Hematopoietic multipotent progenitor cell (in vitro differentiated cells): ENCODE measurements around the gene DCTPP1. TPM values are rescaled to one million over a fixed set of nuclear protein-coding genes. Genes with fewer than 3 reads are reported as not detected.
A peak's percentile ranks its signal among the peaks of the same experiment; 100 is the strongest.

ENCODE experiments used
- DNase-seq, 3 donors: peaks; one replicate each; pipeline ENCODE4 v3.0.0-alpha.2; 2011 to 2015; ENCODE audit warnings: low read depth in 2 of 3, low spot score in 2 of 3
- small RNA-seq: library from RNA; depleted of rRNA; stranded (forward); fragments of <200 nt; gene quantifications from one replicate; pipeline ENCODE3, GENCODE V24; 2012
- total RNA-seq: library from RNA; depleted of rRNA; stranded (reverse); fragments of >200 nt; gene quantifications from one replicate; pipeline ENCODE4 v1.2.3, GENCODE V29; 2012

Gene DCTPP1
- total RNA-seq, 1 donor, result 40.4 TPM

- no peak for DNase-seq
Measured at GRCh38 chr16:30383521-30383920, 46.3 kb downstream of the DCTPP1 start.

- DNase-seq, result peak in 2 of 3 donors; percentile 53 to 72
Measured at GRCh38 chr16:30382111-30382881, 47.5 kb downstream of the DCTPP1 start, which contains the start of gene SEPTIN1. Gene SEPTIN1, minus strand, starts transcription at chr16:30382561. Its CDS starts 19 bp downstream, at chr16:30382542.

GRCh38 chr16:30381291-30382041 lies 48.4 kb downstream of the DCTPP1 start:
- DNase-seq, result no peak

GRCh38 chr16:30380803-30381208 lies 49.0 kb downstream of the DCTPP1 start:
- DNase-seq, result no peak

- no peak for DNase-seq
Measured at GRCh38 chr16:30380072-30380802, 49.6 kb downstream of the DCTPP1 start.

- no peak for DNase-seq
Measured at GRCh38 chr16:30379158-30379783, 50.6 kb downstream of the DCTPP1 start.

- peak; percentile 96 to 99 (median 99) for DNase-seq
Measured at GRCh38 chr16:30378236-30379157, 51.3 kb downstream of the DCTPP1 start.

- peak; percentile 83 to 94 (median 93) for DNase-seq
Measured at GRCh38 chr16:30377812-30378235, 52.0 kb downstream of the DCTPP1 start.

- DNase-seq, result peak in 2 of 3 donors; percentile 67 to 78
Measured at GRCh38 chr16:30377050-30377811, 52.6 kb downstream of the DCTPP1 start.

GRCh38 chr16:30376461-30376902 lies 53.3 kb downstream of the DCTPP1 start:
- DNase-seq, result no peak

- DNase-seq, result no peak
Measured at GRCh38 chr16:30375864-30376263, 54.0 kb downstream of the DCTPP1 start.

- no peak for DNase-seq
Measured at GRCh38 chr16:30374538-30374937, 55.3 kb downstream of the DCTPP1 start, which contains the start of gene MYL11. Gene MYL11, plus strand, starts transcription at chr16:30374802. Its CDS starts 56 bp downstream, at chr16:30374858.

Small RNAs within 50 kb of the gene (small RNA-seq; reads per million reads assigned to genes)
- not detected for gene RF00019
- 4.8 reads per million, percentile 87 among the genes with 10 or more reads in this experiment for gene RF00406

Other genes with a start within 250 kb of the DCTPP1 start
- gene CORO1A, start 246.4 kb downstream of the DCTPP1 start, total RNA-seq, result 246 TPM
- gene BOLA2B, start 236.4 kb downstream of the DCTPP1 start, total RNA-seq, result 49.8 TPM
- gene SLX1A, start 236.2 kb downstream of the DCTPP1 start, total RNA-seq, result 59.2 TPM
- 12.1 TPM for gene SULT1A3, start 230.8 kb downstream of the DCTPP1 start, total RNA-seq
- 1.9 TPM for gene NPIPB13, start 181.6 kb downstream of the DCTPP1 start, total RNA-seq
- gene CD2BP2, start 74.7 kb downstream of the DCTPP1 start, total RNA-seq, result 18.6 TPM
- 40.9 TPM for gene TBC1D10B, start 59.5 kb downstream of the DCTPP1 start, total RNA-seq
- 9.2 TPM for gene MYL11, start 55.2 kb downstream of the DCTPP1 start, total RNA-seq
- gene SEPTIN1, start 47.5 kb downstream of the DCTPP1 start, total RNA-seq, result 38.2 TPM
- 17.8 TPM for gene ZNF48, start 34.6 kb downstream of the DCTPP1 start, total RNA-seq
- gene ZNF771, start 22.4 kb downstream of the DCTPP1 start, total RNA-seq, result 9.2 TPM
- gene SEPHS2, start 15.8 kb upstream of the DCTPP1 start, total RNA-seq, result 18.9 TPM
- 29.4 TPM for gene ITGAL, start 42.7 kb upstream of the DCTPP1 start, total RNA-seq
- 49.3 TPM for gene ZNF768, start 96.5 kb upstream of the DCTPP1 start, total RNA-seq
- gene ZNF747, start 104.8 kb upstream of the DCTPP1 start, total RNA-seq, result 20.7 TPM
- 16.7 TPM for gene ZNF764, start 128.3 kb upstream of the DCTPP1 start, total RNA-seq
- gene ZNF688, start 141.7 kb upstream of the DCTPP1 start, total RNA-seq, result 12.1 TPM
- gene ZNF785, start 155.7 kb upstream of the DCTPP1 start, total RNA-seq, result 15.3 TPM
- 16.4 TPM for gene ZNF689, start 180.4 kb upstream of the DCTPP1 start, total RNA-seq
- gene PRR14, start 220.9 kb upstream of the DCTPP1 start, total RNA-seq, result 42.3 TPM
- gene FBRS, start 228.4 kb upstream of the DCTPP1 start, total RNA-seq, result 65.2 TPM